Mammary epithelial cell (primary cell): Measurements from ENCODE around the gene LUC7L.

ENCODE experiments used
- EZH2 ChIP-seq: IDR thresholded peaks from 2 replicates; pipeline ENCODE4 v1.6.1; 2012; ENCODE audit warnings: low read length, inconsistent platforms, borderline replicate concordance
- TF ChIP-seq, protein P1 (sequence below), 2 donors: IDR thresholded peaks in 1 of 2; conservative IDR thresholded peaks in 1 of 2; 2 replicates each; pipeline ENCODE4 v1.5.1; 2011 to 2012; ENCODE audit warnings: inconsistent platforms in 2 of 2, low read length in 2 of 2, mild to moderate bottlenecking in 2 of 2, control low read depth in 1 of 2, low read depth in 1 of 2; ENCODE audit not compliant: insufficient read depth in 1 of 2; ENCODE audit errors: extremely low read depth in 1 of 2

DNA sequence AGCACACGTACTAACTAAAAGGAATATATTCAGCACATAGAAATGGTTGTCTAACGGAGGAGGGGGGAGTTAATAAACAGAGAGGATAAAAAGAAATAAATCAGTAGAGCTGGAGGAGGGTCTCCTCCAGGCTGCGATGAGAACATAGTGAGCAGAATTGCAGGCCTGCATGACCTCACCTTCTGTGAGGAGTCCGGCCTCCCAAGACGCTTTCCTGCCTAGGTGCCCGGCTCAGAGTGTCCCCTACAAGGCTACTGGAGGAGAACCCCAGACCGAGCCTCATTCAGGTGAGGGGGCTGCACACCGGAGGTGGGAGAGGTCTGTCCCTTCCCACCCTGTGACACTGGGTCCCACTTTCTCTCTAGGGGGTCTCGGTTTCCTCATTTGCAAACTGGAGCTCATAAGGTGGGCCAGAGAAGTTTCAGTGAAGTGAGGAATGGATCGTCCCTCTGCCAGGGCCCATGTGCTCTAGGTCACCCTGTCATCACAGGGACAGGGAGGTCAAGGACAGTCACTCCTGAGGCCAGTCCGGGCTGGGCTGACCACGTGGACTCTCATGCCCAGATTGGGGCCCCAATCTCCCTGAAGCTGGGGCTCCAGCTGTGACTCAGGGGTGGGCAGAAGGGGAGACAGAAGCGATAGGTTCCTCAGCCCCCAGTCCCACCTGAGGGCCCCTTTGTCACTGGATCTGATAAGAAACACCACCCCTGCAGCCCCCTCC is 66.8 kb downstream of the LUC7L start:
- TF ChIP-seq, protein P1, sequence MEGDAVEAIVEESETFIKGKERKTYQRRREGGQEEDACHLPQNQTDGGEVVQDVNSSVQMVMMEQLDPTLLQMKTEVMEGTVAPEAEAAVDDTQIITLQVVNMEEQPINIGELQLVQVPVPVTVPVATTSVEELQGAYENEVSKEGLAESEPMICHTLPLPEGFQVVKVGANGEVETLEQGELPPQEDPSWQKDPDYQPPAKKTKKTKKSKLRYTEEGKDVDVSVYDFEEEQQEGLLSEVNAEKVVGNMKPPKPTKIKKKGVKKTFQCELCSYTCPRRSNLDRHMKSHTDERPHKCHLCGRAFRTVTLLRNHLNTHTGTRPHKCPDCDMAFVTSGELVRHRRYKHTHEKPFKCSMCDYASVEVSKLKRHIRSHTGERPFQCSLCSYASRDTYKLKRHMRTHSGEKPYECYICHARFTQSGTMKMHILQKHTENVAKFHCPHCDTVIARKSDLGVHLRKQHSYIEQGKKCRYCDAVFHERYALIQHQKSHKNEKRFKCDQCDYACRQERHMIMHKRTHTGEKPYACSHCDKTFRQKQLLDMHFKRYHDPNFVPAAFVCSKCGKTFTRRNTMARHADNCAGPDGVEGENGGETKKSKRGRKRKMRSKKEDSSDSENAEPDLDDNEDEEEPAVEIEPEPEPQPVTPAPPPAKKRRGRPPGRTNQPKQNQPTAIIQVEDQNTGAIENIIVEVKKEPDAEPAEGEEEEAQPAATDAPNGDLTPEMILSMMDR (conservative IDR thresholded peaks at IDR 0.05 in 1 of 2, IDR thresholded peaks at IDR 0.05 in 1 of 2; ENCODE audit: extremely low read depth in 1 of 2, insufficient read depth in 1 of 2, low read depth in 1 of 2, low read length in 2 of 2): no peak
- no peak for TF ChIP-seq EZH2
